Neural cell (in vitro differentiated cells): ENCODE data around the gene PRKCE. TPM values are rescaled to one million over a fixed set of nuclear protein-coding genes. Genes with fewer than 3 reads are reported as not detected.

Experiments
- H2AFZ ChIP-seq: fragments of 200-600, 300-800 bp; sonication (generic), shearing (Covaris generic); 2 replicates; pipeline ENCODE4 v1.6.0; 2014; ENCODE audit warnings: low read depth, mild to moderate bottlenecking, antibody characterized with exemption, low read length, moderate library complexity
- H3F3A ChIP-seq: fragments of 200-600 bp; shearing (Covaris generic); 2 replicates; pipeline ENCODE4 v1.6.1; 2016; ENCODE audit warnings: mild to moderate bottlenecking, moderate library complexity, mixed read lengths, antibody characterized with exemption, low read length; ENCODE audit not compliant: insufficient read depth, poor library complexity, severe bottlenecking
- H3K27ac ChIP-seq: fragments of 200-600, 300-800 bp; sonication (generic), shearing (Covaris generic); 2 replicates; pipeline ENCODE4 v1.5.1; 2014; ENCODE audit warnings: mild to moderate bottlenecking, low read length, moderate library complexity
- H3K27me3 ChIP-seq: fragments of 300-800, 200-600 bp; sonication (generic), shearing (Covaris generic); 2 replicates; pipeline ENCODE4 v1.6.0; 2014; ENCODE audit warnings: mild to moderate bottlenecking, low read depth, low read length, moderate library complexity; ENCODE audit not compliant: insufficient read depth
- H3K36me3 ChIP-seq: fragments of 300-800, 200-600 bp; sonication (generic), shearing (Covaris generic); 2 replicates; pipeline ENCODE4 v1.5.1; 2014; ENCODE audit warnings: mild to moderate bottlenecking, antibody characterized with exemption, low read length, moderate library complexity; ENCODE audit not compliant: insufficient read depth
- H3K4me2 ChIP-seq: fragments of 300-800, 200-600 bp; sonication (generic), shearing (Covaris generic); 2 replicates; pipeline ENCODE4 v1.6.0; 2014; ENCODE audit warnings: mild to moderate bottlenecking, low read length
- H3K4me3 ChIP-seq: fragments of 300-800, 200-600 bp; sonication (generic), shearing (Covaris generic); 2 replicates; pipeline ENCODE4 v1.5.1; 2014; ENCODE audit warnings: mild to moderate bottlenecking, low read length, moderate library complexity
- H3K79me2 ChIP-seq: fragments of 200-600 bp; shearing (Covaris generic); replicated peaks from 2 replicates; pipeline ENCODE4 v1.6.0; 2014; ENCODE audit warnings: mild to moderate bottlenecking, low read length, moderate library complexity; ENCODE audit not compliant: insufficient read depth
- H3K9ac ChIP-seq: fragments of 300-800, 200-600 bp; sonication (generic), shearing (Covaris generic); 2 replicates; pipeline ENCODE4 v1.6.1; 2016; ENCODE audit warnings: mild to moderate bottlenecking, low read length, mixed read lengths
- H3K9me2 ChIP-seq: fragments of 200-600 bp; shearing (Covaris generic); 2 replicates; pipeline ENCODE4 v1.6.1; 2016; ENCODE audit warnings: mild to moderate bottlenecking, low read length, mixed read lengths; ENCODE audit not compliant: insufficient read depth
- H3K9me3 ChIP-seq: fragments of 200-600, 300-800 bp; sonication (generic), shearing (Covaris generic); 2 replicates; pipeline ENCODE4 v1.6.1; 2016; ENCODE audit warnings: mild to moderate bottlenecking, mixed run types, low read length, moderate library complexity, mixed read lengths
- H4K20me1 ChIP-seq: fragments of 200-600 bp; shearing (Covaris generic); 2 replicates; pipeline ENCODE4 v1.6.1; 2016; ENCODE audit warnings: mild to moderate bottlenecking, mixed run types; ENCODE audit not compliant: insufficient read depth
- CTCF ChIP-seq: fragments of 450-650 bp; IDR thresholded peaks from 2 replicates; pipeline ENCODE4 v1.5.1; 2014; ENCODE audit warnings: antibody characterized with exemption, mild to moderate bottlenecking, moderate library complexity; ENCODE audit not compliant: poor library complexity, severe bottlenecking
- EP300 ChIP-seq: fragments of 450-650 bp; conservative IDR thresholded peaks from 2 replicates; pipeline ENCODE4 v1.6.1; 2014; ENCODE audit warnings: antibody characterized with exemption, mild to moderate bottlenecking, moderate library complexity; ENCODE audit not compliant: poor library complexity, severe bottlenecking
- EZH2 ChIP-seq: fragments of 200-600, 300-800 bp; shearing (Covaris generic), sonication (generic); IDR thresholded peaks from 2 replicates; pipeline ENCODE4 v1.6.1; 2014; ENCODE audit warnings: antibody characterized with exemption, low read length, borderline replicate concordance, mild to moderate bottlenecking; ENCODE audit not compliant: insufficient read depth, poor library complexity, severe bottlenecking
- MXI1 ChIP-seq: fragments of 450-650 bp; conservative IDR thresholded peaks from 2 replicates; pipeline ENCODE4 v1.6.1; 2014; ENCODE audit warnings: antibody characterized with exemption, mild to moderate bottlenecking; ENCODE audit not compliant: poor library complexity, severe bottlenecking
- POLR2AphosphoS5 ChIP-seq: IDR thresholded peaks from 2 replicates; pipeline ENCODE4 v1.6.1; 2012
- RAD21 ChIP-seq: fragments of 450-650 bp; conservative IDR thresholded peaks from 2 replicates; pipeline ENCODE4 v1.6.1; 2014; ENCODE audit warnings: antibody characterized with exemption, mild to moderate bottlenecking, moderate library complexity
- REST ChIP-seq: IDR thresholded peaks from 2 replicates; pipeline ENCODE4 v1.6.1; 2012; ENCODE audit warnings: borderline replicate concordance
- SMC3 ChIP-seq: fragments of 450-650 bp; conservative IDR thresholded peaks from 2 replicates; pipeline ENCODE4 v1.6.1; 2014; ENCODE audit warnings: antibody characterized with exemption, mild to moderate bottlenecking, moderate library complexity; ENCODE audit not compliant: poor library complexity
- TAF1 ChIP-seq: IDR thresholded peaks from 2 replicates; pipeline ENCODE4 v1.6.1; 2012; ENCODE audit warnings: low read depth
- polyA plus RNA-seq: library from polyadenylated mRNA; depleted of rRNA; stranded (reverse); fragments of >200 nt; gene quantifications from 2 replicates; pipeline ENCODE4 v1.2.3, GENCODE V29; 2014

Gene PRKCE
- polyA plus RNA-seq, 1 donor from 2014 or later, result 5.4 TPM

GRCh38 chr2:46047290-46047689 is 395.8 kb downstream of the PRKCE start:
- TF ChIP-seq POLR2AphosphoS5, result no peak
- TF ChIP-seq EZH2, result no peak
- TF ChIP-seq MXI1, result no peak
- TF ChIP-seq CTCF, result no peak
- no peak for TF ChIP-seq RAD21
- no peak for TF ChIP-seq TAF1
- TF ChIP-seq EP300, result no peak
- no peak for TF ChIP-seq SMC3
- TF ChIP-seq REST, result no peak
- Histone ChIP-seq H3K9ac (no peak overlapping the region), H3K4me3 (no peak overlapping the region), H3F3A (no peaks in the 10 kb centered on the region), H3K4me2 (no peak overlapping the region), H3K79me2 (no peaks in the 10 kb centered on the region), H3K9me2 (no peaks in the 10 kb centered on the region), H3K36me3 (no peaks in the 10 kb centered on the region), H3K27ac (no peak overlapping the region), H3K27me3 (no peaks in the 10 kb centered on the region), H4K20me1 (no peaks in the 10 kb centered on the region), H2AFZ (no peak overlapping the region), H3K9me3 (no peaks in the 10 kb centered on the region)

GRCh38 chr2:46048693-46049092 is 397.2 kb downstream of the PRKCE start:
- Histone ChIP-seq H3K9me3 (no peaks in the 10 kb centered on the region), H4K20me1 (no peaks in the 10 kb centered on the region), H3K27me3 (no peaks in the 10 kb centered on the region), H3K4me3 (no peak overlapping the region), H3K9me2 (no peaks in the 10 kb centered on the region), H2AFZ (no peak overlapping the region), H3K4me2 (no peak overlapping the region), H3F3A (no peaks in the 10 kb centered on the region), H3K79me2 (no peaks in the 10 kb centered on the region), H3K27ac (no peak overlapping the region), H3K9ac (no peak overlapping the region), H3K36me3 (no peaks in the 10 kb centered on the region)
- TF ChIP-seq POLR2AphosphoS5 (no peak), CTCF (no peak), SMC3 (no peak), MXI1 (no peak)
